Left colon (tissue), 2 donors: Measurements from ENCODE around the gene CTXN1. TPM values are rescaled to one million over a fixed set of nuclear protein-coding genes. Genes with fewer than 3 reads are reported as not detected.
A peak's percentile ranks its signal among the peaks of the same experiment; 100 is the strongest.

Experiments used
- ATAC-seq: fragments of 200-7000 bp; cut with Tn5 transposase; one replicate; pipeline ENCODE4 v1.9.1; 2020; ENCODE audit warnings: mild to moderate bottlenecking, moderate library complexity
- DNase-seq, 2 donors: peaks; one replicate each; pipeline ENCODE4 v3.0.0-alpha.2; 2020
- intact Hi-C, 2 donors: fragments of 100-400 bp; cut with DNase I in 1 of 2; cut with micrococcal nuclease in 1 of 2; formaldehyde crosslinking; loops; one replicate each; pipeline versions ENCODE4 v1.11.2 to v1.14.0; 2022; cut with DNase I, micrococcal nuclease
- total RNA-seq, 2 donors: library from RNA; stranded (reverse); fragmentation: NEBNext Ultra II Directional; extraction: Animal tissue kit (Norgen Biotek cat#: 25700); gene quantifications; one replicate each; pipeline ENCODE4 v1.2.1, GENCODE V29; 2021
- donor health status: DM: no; HTN: no; CAD: no.
- donor health status: DM: yes; HTN: yes; CAD: no.

The CTXN1 gene
- total RNA-seq, 2 donors from 2014 or later, result 0.61 to 5.1 TPM

DNA sequence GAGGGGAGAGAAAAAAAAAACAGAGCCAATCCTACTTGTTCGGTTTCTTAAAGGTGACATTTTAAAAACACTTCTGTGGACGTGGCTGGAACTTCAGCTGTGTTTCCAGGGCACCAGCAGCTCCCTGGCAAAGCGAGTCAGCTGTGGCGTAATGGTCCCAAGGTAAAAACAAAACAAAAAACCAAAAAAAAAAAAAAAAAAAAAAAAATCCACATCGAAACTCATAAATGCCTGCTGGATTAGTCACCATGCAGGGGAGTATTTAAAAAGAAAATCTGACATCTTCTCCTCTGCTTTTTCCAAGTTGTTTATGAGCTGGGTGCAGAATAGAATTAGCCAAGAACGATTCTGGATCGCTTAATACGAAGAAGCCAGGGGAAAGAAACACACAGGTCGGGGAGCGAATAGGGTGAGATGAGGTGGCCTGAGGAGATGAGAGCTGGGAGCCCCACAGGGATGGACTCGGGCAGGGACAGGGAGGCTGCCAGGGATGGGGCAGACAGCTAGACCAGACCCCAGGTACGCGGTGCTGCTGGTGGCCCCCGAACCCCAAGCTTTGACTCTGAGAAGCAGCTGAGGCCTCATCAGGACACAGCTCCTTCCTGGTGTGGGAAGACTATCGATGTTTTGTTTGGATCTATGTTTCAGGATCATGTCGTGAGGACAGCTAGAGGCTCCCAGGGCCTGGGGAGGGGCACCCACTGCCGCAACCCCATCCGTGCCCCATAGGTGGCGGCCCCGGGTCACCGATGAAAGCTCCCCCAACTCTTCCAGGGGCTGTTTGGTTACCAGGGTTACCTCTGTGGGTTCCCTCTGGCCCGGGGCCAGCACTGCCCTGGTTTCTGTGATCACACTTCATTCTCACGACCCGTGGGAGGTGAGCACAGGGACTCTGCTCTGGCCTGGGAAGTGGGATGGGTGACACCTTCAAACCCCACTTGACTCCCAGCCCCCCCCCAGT, 3.1 kb upstream of the CTXN1 start:
- ATAC-seq (no peak), DNase-seq (peak in 1 of 2 donors; percentile 57)
- intact Hi-C loops, result no loop called here

- no peak for DNase-seq
- intact Hi-C loops, result no loop called here
- ATAC-seq, result no peak
Observed at GRCh38 chr19:7928334-7928706, 2.4 kb upstream of the CTXN1 start.

GRCh38 chr19:7927605-7928333, 1.8 kb upstream of the CTXN1 start:
- no peak for DNase-seq
- intact Hi-C loops, result no loop called here
- no peak for ATAC-seq

- ATAC-seq (no peak), DNase-seq (no peak)
- intact Hi-C loops, result no loop called here
Observed at GRCh38 chr19:7926727-7927604, 1.0 kb upstream of the CTXN1 start.

DNA sequence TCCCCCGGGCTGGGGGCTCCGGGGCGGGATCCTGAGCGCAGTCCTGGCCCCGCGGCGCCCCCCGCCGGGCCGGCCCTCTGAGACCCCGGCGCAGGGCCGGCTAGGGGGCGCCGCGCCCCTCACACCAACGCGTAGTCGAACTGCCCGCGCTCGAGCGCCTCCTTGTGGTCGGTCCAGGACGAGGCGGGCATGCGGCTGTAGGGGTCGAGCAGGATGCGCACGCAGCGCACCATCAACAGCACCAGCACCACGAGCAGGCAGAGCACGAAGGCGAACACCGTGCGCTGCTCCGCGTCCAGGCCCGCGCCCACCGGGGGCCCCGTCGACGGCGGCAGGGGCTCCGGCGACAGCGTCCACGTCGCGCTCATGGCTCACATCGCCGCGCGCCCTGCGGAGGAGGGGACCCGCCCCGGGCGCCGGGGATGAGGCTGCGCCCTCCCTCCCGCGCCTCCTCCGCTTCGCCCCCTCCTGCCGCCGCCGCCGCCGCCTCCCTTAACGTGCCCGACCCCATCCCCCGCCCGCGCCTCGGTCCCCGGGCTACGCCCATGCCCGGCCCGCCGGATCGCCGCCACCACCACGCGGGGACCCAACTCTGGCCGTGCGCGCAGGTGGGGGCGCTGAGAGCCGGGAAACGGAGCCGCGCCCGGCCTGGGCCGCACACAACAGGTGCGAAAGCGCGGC, 624 bp downstream of the CTXN1 start:
- DNase-seq, result peak; percentile 64 to 77
- no peak for ATAC-seq
- intact Hi-C loops, result no loop called here

GRCh38 chr19:7924651-7925170, 1.2 kb downstream of the CTXN1 start:
- no peak for ATAC-seq
- intact Hi-C loops, result no loop called here
- DNase-seq, result peak in 1 of 2 donors; percentile 31

GRCh38 chr19:7924241-7924640, 1.7 kb downstream of the CTXN1 start:
- DNase-seq (peak in 1 of 2 donors; percentile 24), ATAC-seq (no peak)
- intact Hi-C loops, result no loop called here

DNA sequence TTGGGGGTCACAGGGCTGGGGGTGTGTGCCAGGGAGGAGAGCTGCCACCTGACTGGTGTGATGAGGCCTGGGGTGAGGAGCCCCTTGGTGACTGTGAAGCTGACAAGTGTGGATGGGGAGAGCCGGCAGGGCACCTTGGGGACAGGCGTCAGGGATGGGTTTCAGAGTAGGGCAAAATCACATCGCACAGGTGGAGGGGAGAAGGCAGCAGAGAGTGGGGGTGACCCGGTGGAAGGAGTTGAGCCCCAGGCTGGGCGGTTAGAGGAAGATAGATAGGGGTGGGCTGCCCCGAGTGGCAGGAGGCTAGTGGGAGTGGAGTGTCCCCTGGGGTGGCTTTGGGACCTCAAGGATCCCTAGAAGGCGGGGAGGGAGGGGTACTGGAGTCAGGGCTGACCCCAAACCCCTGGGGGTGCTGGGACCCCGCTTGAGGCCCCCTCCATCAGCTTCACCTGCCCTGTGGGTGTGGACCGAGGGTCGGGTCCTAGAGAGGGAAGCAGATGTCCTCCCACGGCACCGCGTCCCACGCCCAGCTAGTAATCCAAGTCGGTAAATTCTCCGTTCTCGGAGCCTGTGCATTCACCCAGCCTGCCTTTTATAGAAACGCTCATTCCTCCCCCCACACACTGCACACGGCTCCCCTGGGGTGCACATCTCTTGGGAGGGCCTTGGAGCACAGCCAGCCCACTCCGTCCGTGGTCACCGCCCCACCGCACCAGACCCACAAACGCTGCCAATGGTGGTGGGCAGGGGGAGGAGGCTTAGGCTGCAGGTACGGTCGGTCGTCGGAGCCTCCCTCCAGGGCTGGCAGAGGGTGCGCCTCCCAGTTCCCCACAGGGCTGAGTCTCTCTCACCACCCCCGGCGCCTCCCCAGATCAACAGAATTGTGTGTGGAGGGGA, 2.4 kb downstream of the CTXN1 start:
- intact Hi-C loops, result no loop called here
- ATAC-seq (no peak), DNase-seq (peak in 1 of 2 donors; percentile 62)

GRCh38 chr19:7922836-7923195, 3.1 kb downstream of the CTXN1 start:
- intact Hi-C loops, result no loop called here
- no peak for DNase-seq
- no peak for ATAC-seq

DNA sequence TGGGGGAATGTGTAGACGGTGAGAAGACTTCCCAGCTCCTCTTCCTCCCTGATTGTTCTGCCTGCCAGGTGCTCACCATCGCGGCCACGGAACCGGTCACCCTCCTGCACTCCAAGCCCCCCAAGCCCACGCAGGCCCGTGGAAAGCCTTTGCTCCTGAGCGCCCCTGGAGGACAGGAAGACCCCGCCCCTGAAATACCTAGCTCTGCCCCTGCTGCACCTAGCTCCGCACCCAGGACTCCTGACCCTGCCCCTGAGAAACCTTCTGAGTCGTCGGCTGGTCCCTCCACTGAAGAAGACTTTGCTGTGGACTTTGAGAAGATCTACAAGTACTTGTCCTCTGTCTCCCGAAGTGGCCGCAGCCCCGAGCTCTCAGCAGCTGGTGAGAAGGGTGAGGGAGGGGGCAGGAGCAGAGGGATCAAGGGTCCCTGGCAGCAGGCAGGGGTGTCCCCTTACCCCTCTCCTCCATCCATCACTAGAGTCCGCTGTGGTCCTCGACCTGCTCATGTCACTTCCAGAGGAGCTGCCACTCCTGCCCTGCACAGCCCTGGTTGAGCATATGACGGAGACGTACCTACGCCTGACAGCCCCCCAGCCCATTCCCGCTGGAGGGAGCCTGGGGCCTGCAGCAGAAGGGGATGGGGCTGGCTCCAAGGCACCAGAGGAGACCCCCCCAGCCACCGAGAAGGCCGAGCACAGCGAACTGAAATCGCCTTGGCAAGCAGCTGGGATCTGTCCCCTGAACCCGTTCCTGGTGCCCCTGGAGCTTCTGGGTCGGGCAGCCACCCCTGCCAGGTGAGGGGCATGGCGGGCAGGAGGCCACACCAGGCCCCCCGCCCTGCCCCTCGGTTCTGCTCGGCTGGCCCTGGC, 3.7 kb downstream of the CTXN1 start:
- intact Hi-C loops, result no loop called here
- ATAC-seq (no peak), DNase-seq (peak in 1 of 2 donors; percentile 41)

DNA sequence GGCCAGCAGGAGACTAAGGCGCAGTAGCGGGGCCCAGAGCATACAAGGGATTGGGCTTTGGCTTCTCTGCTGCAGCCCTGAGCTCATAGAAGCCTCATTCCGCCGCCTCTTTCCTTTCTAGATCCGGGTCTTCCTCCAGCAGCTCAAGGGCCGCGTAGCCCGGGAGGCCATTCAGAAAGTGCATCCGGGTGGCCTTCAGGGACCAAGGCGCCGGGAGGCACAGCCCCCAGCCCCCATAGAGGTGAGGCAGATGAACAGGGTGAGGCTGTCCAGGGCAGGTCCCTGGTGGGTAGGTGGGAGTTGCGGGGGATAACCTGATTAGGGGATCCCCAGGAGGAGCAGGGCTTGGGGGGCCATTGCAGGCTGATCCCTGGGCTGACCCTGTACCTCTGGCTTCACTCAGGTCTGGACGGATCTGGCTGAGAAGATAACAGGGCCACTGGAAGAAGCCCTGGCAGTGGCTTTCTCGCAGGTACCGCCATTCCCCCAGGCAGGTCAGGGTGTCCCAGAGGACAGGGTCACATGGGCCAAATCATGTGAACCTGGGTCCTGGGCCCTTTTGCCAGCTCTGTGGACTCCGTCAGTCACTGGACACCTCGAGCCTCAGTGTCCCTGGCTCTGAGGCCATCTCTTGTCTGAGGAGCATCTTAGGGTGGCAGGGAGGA, 4.5 kb downstream of the CTXN1 start:
- DNase-seq (peak in 1 of 2 donors; percentile 38), ATAC-seq (no peak)
- intact Hi-C loops, result no loop called here

- intact Hi-C loops, result no loop called here
- peak; percentile 73 for ATAC-seq
- DNase-seq, result peak; percentile 99 to 100
Observed at GRCh38 chr19:7920519-7921301, 5.2 kb downstream of the CTXN1 start.

- DNase-seq (peak; percentile 97 to 99), ATAC-seq (peak; percentile 62)
- intact Hi-C loops, result no loop called here
Observed at GRCh38 chr19:7919610-7920518, 6.1 kb downstream of the CTXN1 start, which contains the start of gene SNAPC2. TSS of gene SNAPC2 (plus strand) at chr19:7920338. CDS start at chr19:7920367, 29 bp downstream.
